CD4-positive, alpha-beta T cell treated with Interferon alpha-2 for 1 hour (primary cell): ENCODE data around the gene NPB.

Experiments
- DNase-seq, 2 donors: peaks; one replicate each; pipeline ENCODE4 v3.0.0-alpha.2; 2020 to 2022

The NPB gene

GRCh38 chr17:81899514-81900166 lies 2.4 kb upstream of the NPB start:
- DNase-seq = no peak

DNA sequence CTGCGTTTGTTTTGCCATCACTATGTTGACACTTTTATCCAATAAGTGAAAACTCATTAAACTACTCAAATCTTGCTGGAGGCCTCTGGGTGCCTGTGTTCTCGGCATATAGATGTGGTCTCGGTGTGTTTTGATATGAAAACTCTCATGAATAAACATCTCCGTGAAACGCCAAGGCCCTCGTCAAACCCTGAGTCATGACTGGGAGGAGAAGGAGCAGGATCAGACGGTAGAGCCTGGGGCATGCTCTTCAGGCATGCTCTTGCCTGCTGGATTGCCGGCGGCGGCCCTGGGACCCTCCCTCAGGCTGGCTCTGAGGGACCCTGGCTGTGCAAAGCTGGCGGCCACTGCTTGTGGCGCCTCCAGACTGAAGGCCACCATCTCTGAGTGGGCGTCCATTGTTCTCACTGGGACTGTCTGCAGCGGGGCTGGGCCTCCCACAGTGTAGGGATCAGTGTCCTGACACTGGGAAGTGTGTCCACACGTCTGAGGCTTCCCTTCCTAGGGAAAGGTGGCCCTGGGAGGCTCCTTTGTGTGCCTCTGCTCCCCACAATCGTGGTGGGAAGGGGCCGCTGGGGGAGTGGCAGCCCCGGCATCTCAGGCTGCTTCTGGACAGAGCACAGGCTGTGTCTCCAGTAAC lies 1.7 kb upstream of the NPB start:
- DNase-seq = no peak

GRCh38 chr17:81901167-81902022 lies 643 bp upstream of the NPB start:
- no peak for DNase-seq

DNA sequence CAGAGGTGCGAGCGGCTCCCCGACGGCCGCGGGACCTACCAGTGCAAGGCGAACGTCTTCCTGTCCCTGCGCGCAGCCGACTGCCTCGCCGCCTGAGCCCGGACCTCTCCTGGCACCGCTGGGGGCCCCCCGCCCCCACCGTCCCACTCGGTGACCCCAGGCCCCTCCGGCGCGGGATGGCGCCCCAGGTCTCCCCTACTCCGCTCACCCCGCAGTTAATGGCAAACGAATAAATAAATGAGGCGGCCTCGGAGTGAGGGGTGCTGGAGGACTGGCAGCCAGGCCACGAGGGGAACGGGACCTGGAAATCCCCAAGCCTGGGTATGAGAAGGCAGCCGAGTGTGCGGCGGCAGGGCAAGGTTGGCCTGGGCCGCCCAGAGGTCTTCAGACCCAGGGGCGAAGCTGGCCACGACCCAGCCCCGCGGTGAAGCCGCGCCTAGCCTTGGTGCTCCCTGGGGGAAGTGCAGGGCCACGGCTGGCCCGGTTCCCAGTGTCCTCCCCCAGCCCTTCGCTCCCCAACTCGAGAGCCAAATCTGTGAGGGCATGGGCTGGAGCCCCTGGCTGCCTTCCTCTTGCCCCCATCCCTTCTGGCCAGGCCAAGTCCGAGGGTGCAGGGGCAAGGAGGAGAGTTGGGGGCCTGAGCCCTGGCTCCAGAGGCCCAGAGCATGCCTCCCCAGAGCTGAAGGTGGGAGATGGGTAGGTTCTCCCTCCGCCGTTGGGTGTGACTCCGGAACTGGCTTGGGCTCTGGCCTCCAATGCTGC lies 796 bp downstream of the NPB start:
- no peak for DNase-seq

DNA sequence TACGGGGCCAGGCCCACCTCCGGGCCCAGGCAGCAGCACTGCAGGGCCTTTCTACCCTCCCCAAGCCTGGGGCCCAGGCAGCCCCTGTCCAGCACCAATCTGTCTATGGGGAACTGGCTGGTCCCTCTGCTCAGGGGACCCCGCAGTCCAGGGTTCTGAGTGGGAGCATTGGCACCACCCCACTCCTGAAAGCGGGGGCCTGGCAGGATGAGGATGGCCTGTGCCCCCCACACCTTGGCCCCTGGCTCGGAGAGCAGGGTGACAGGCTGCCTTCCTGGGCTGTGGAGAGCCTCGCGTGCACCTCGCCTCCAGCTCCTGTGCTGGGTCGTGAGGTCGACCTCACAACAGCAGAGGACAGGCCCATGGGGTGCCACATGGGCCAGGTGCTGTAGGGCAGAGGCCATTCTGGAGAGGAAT lies 1.4 kb downstream of the NPB start:
- DNase-seq = no peak

- no peak for DNase-seq
Observed at GRCh38 chr17:81903896-81904599, 2.0 kb downstream of the NPB start.

DNA sequence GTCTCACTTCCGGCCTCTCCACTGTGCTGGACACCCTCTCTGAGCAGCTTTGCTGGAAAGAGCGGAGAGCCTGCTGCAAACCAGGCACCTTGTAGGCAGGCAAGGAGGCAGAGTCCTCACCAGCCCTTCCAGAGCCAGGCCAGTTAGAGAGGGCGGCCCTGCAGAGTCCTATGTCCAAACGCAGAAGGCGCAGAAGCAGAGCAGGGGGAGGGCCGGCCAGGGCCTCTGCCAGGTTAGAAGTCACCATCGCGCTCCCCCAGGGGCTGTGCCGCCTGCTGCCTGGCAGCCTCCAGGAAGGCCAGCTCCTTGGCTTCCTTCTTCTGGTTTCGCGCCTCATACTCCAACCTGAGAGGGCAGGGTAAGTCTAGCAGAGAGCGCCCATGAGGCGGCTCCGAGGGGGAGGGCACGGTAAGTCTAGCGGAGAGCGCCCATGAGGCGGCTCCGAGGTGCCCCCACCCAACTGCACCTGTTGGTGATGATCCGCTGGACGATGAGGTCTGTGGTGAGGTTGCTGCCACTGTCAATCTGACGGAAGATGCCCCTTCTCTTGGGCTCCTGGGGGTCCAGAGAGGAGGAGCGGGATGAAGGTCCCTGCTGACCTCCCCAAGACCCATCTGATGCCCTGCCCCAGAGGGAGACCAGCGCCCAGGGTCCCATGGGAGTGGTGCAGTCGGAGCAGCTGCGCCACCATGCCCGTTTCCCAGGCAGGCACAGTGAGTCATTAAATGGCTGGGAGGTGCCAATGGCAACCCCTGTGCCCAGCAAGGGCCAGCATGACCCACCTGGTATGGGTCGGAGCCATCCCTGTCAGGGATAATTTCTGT lies 2.8 kb downstream of the NPB start:
- no peak for DNase-seq

- no peak for DNase-seq
Observed at GRCh38 chr17:81905424-81905875, 3.4 kb downstream of the NPB start.

GRCh38 chr17:81905993-81906392 lies 4.0 kb downstream of the NPB start:
- DNase-seq = no peak

DNA sequence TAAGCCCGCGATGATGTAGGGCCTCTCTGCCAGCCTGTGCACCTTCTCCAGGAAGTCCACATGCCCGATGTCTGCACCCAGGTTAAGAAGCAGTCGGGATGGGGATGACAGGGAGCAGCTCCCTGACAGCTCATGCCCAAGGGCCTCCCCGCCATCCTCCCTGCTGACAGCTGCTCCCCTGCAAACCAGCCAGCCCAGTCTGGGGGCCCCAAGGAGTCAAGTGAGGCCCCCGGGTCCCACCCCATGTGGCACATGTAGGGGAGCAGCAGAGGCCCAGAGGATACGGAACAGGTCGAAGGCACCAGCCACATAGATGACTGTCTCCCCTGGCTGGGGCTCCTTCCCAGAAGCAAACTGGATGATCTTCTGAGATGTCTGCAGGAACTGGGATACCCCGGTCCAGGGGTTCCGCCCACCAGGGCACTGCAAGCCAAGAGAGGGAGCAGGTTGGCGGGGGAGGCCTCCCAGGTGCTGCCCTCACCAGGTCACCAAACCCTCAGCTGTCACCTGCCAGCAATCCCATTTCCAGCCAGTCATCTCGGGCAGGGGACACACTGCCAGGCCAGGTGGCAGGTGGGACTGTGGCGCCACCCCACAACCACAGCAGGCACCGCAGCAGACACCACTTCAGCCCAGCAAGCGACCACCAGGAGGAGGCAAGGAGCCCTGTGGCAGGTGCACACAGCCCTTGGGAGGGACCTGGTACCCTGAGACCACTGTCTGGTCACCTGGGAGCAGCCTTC lies 4.6 kb downstream of the NPB start:
- no peak for DNase-seq

GRCh38 chr17:81907219-81908145 lies 5.4 kb downstream of the NPB start:
- no peak for DNase-seq

DNA sequence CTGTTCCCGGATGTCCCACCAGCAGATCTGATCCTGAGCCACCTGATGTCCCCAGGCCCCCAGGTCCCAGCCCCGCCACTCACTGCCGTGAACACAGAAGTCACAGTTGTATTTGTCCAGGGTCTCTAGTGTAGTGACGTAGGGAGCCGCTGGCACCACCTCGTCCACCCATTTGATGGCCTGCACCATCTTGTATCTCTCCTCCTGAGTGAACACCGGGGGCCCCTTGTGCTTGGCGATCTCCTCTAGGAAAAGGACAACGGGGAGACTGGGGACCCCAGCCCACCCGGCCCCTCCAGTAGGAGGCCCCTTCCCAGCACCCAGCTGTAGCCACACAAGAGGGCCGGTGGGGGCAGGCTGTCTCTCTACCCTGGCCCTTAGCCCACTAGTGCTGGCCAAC lies 6.8 kb downstream of the NPB start:
- no peak for DNase-seq

GRCh38 chr17:81909231-81909630 lies 7.2 kb downstream of the NPB start:
- no peak for DNase-seq

DNA sequence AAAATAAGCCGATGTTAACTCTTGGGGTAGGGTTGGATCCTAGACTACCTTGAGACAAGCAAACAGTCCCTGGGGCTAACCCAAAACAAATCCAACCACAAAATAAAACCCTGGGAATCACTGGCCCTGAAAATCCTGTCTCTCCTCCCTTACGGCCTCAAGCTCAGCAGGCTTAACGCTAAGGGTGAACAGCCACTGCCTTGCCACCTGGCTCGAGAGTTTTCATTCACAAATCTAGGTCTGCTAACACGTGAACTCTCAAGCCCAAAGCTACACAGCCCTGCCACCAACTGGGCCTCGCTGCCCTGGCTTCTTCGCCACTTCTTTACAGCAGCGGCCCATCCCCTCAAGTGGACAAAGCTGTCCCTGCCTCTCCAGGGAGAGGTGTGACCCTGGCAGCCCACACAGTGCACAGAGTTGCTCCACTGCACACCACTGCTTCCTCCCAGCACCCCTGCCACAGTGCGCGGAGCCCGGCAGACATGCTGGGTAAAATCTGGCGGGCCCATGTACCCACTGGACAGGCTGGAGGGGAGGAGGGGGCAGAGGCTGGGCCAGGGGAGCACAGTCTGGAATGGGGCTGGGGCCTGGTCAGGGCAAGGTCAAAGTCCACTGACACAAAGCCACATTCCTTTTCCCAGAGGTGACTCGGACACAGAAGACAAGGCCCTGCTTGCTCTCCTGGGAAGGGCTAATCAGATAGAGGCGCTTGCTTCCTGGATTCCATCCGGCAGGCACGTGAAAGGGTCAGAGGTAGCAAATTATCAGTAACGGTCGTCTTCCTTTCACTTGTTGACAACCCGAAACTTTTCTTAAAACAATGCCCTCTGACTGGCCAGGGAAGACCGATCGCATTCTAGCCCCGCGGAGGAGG lies 8.2 kb downstream of the NPB start:
- DNase-seq = no peak

- DNase-seq = no peak
Observed at GRCh38 chr17:81910840-81911276, 8.8 kb downstream of the NPB start.

DNA sequence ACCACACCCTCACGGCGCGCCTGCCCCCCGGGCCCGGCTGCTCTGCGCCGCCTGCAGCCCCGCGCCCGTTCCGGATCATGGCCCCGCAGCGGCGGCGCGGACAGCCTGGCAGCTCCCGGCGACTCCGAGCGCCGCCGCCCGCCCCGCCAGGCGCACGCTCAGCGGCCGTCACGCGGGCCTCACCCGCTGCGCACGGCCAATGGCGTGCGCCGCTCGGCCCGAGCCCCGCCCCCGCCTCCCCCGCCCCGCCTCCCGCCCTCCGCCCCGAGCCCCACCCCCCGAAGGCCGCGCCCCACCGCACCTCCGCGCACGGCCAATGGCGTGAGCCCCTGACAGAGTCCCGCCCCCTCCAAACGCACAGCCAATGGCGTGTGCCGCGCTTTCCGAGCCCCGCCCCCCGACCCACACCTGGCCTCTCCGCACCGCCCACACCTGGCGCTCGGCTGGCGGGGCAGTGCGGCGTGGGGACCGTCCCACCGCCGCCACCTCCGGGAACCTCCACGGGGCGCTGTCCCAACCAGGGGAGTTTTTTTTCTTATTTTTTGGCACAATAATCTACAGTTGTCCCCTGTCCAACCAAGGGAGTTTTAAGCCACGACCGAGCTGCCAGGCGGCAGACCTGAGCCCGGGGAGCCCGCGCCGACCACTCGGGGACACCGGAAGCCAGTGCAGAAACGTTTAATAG lies 9.4 kb downstream of the NPB start, which contains the start of gene PCYT2:
Gene PCYT2, minus strand, starts transcription at position 123 of the 685 bp plus-strand sequence. Its CDS starts 44 bp downstream, at position 79.
- peak; percentile 92 to 95 for DNase-seq

- DNase-seq = no peak
Observed at GRCh38 chr17:81911969-81912368, 9.9 kb downstream of the NPB start.
